B cell (primary cell): ENCODE measurements around the gene MCUB. TPM values are rescaled to one million over a fixed set of nuclear protein-coding genes. Genes with fewer than 3 reads are reported as not detected.

Experiments used
- ATAC-seq: fragments of 200-7000 bp; cut with Tn5 transposase; one replicate; pipeline ENCODE4 v1.10.0; 2021; ENCODE audit warnings: low read depth, mild to moderate bottlenecking, moderate number of reproducible peaks, moderate library complexity
- CTCF ChIA-PET: fragments of 350-600 bp; sonication (Branson Sonifier 250); formaldehyde crosslinking; loops from one replicate; lab custom pipeline; 2021; ENCODE audit warnings: antibody characterized with exemption, inconsistent platforms; lab: Charles Lee
- POLR2A ChIA-PET: fragments of 350-600 bp; sonication (Branson Sonifier 250); formaldehyde crosslinking; loops from one replicate; lab custom pipeline; 2021; ENCODE audit warnings: antibody characterized with exemption; lab: Charles Lee
- DNase-seq: peaks from one replicate; pipeline ENCODE4 v3.0.0; 2013
- H2AFZ ChIP-seq: 2 replicates; pipeline ENCODE4 v1.6.1; 2012; ENCODE audit warnings: mild to moderate bottlenecking, low read depth, low read length; ENCODE audit not compliant: insufficient read depth, poor library complexity, severe bottlenecking
- H3K27ac ChIP-seq, 2 donors: 1 replicate in 1 of 2; 2 replicates in 1 of 2; pipeline ENCODE4 v1.5.1; 2012 to 2013; ENCODE audit warnings: low read length in 2 of 2, mild to moderate bottlenecking in 2 of 2, moderate library complexity in 1 of 2
- H3K27me3 ChIP-seq, 4 experiments: fragments of 200-600 bp in 1 of 4; sonication (generic) in 1 of 4; replicated peaks in 1 of 4; 1 replicate in 2 of 4; 2 replicates in 2 of 4; pipeline versions ENCODE4 v1.6.1 to v1.7.0; 2013 to 2016; ENCODE audit warnings: low read length in 3 of 4, mild to moderate bottlenecking in 2 of 4, mixed read lengths in 1 of 4, moderate library complexity in 1 of 4; ENCODE audit not compliant: insufficient read depth in 4 of 4, control insufficient read depth in 3 of 4; ENCODE audit errors: control extremely low read depth in 1 of 4
- H3K36me3 ChIP-seq, 2 experiments: replicated peaks in 1 of 2; 1 replicate in 1 of 2; 2 replicates in 1 of 2; pipeline versions ENCODE4 v1.6.1 to v1.7.1; 2013; ENCODE audit warnings: low read length in 1 of 2; ENCODE audit not compliant: insufficient read depth in 2 of 2, control insufficient read depth in 1 of 2; ENCODE audit errors: control extremely low read depth in 1 of 2, extremely low read depth in 1 of 2
- H3K4me1 ChIP-seq, 2 donors: fragments of 200-600 bp in 1 of 2; sonication (generic) in 1 of 2; 1 replicate in 1 of 2; 2 replicates in 1 of 2; pipeline versions ENCODE4 v1.5.1 to v1.6.1; 2013 to 2017; ENCODE audit warnings: low read length in 2 of 2; ENCODE audit not compliant: control insufficient read depth in 2 of 2, insufficient read depth in 2 of 2
- H3K4me2 ChIP-seq: replicated peaks from 2 replicates; pipeline ENCODE3; 2012; ENCODE audit warnings: mild to moderate bottlenecking, low read depth, low read length; ENCODE audit not compliant: poor library complexity, severe bottlenecking
- H3K4me3 ChIP-seq, 5 experiments: fragments of 200-600 bp in 1 of 5; sonication (generic) in 1 of 5; 1 replicate in 3 of 5; 2 replicates in 2 of 5; pipeline versions ENCODE4 v1.5.1 to v1.7.0; 2011 to 2016; ENCODE audit warnings: low read length in 4 of 5, mild to moderate bottlenecking in 4 of 5, low read depth in 2 of 5, control low read depth in 1 of 5, moderate library complexity in 1 of 5; ENCODE audit not compliant: insufficient read depth in 1 of 5; ENCODE audit errors: control extremely low read depth in 1 of 5, extremely low read depth in 1 of 5
- H3K79me2 ChIP-seq: fragments of 200-600 bp; sonication (generic); one replicate; pipeline ENCODE4 v1.6.0; 2016; ENCODE audit warnings: low read length; ENCODE audit not compliant: control insufficient read depth, insufficient read depth
- H3K9ac ChIP-seq: fragments of 200-600 bp; sonication (generic); 2 replicates; pipeline ENCODE4 v1.6.1; 2017; ENCODE audit warnings: mild to moderate bottlenecking, low read length, moderate library complexity
- H3K9me3 ChIP-seq, 3 donors: one replicate each; pipeline versions ENCODE4 v1.6.1 to v1.7.1; 2013; ENCODE audit warnings: low read length in 2 of 3; ENCODE audit not compliant: control insufficient read depth in 2 of 3, insufficient read depth in 1 of 3; ENCODE audit errors: control extremely low read depth in 1 of 3
- H4K20me1 ChIP-seq: 2 replicates; pipeline ENCODE4 v1.6.0; 2012; ENCODE audit warnings: mild to moderate bottlenecking, low read length; ENCODE audit not compliant: insufficient read depth, control insufficient read depth, poor library complexity, severe bottlenecking
- H3K27ac Mint-ChIP-seq: one replicate; pipeline ENCODE4 v1.8.0; 2021; ENCODE audit warnings: mixed read lengths
- H3K27me3 Mint-ChIP-seq: one replicate; pipeline ENCODE4 v1.8.0; 2021; ENCODE audit warnings: mixed read lengths
- H3K4me1 Mint-ChIP-seq: one replicate; pipeline ENCODE4 v1.8.0; 2021; ENCODE audit warnings: mixed read lengths
- H3K4me3 Mint-ChIP-seq: one replicate; pipeline ENCODE4 v1.8.0; 2021; ENCODE audit warnings: mixed read lengths
- H3K9me3 Mint-ChIP-seq: one replicate; pipeline ENCODE4 v1.8.0; 2022; ENCODE audit warnings: mixed read lengths; ENCODE audit not compliant: insufficient read depth
- CTCF ChIP-seq: fragments of 200-600 bp; IDR thresholded peaks from one replicate; pipeline ENCODE4 v1.8.0; 2022; ENCODE audit warnings: antibody characterized with exemption, mild to moderate bottlenecking
- EZH2 ChIP-seq: IDR thresholded peaks from 2 replicates; pipeline ENCODE4 v1.6.1; 2012; ENCODE audit warnings: borderline replicate concordance, low read depth, mild to moderate bottlenecking, moderate library complexity, low read length; ENCODE audit not compliant: insufficient read depth, poor library complexity, severe bottlenecking
- WGBS: methylation state at CpG from one replicate; pipeline ENCODE4 v1.1.5; 2013; ENCODE audit warnings: missing lambda C conversion rate; ENCODE audit not compliant: insufficient coverage; 5-methylcytosine and 5-hydroxymethylcytosine counted together
- intact Hi-C: fragments of 100-400 bp; cut with micrococcal nuclease; formaldehyde crosslinking; loops from one replicate; pipeline ENCODE4 v1.10.0; 2022
- polyA plus RNA-seq: library from polyadenylated mRNA; depleted of rRNA; stranded (reverse); fragments of >200 nt; gene quantifications from 2 replicates; pipeline ENCODE4 v1.2.3, GENCODE V29; 2012
- total RNA-seq, 2 donors: library from RNA; stranded (reverse); fragments of 120-200 nt in 1 of 2; gene quantifications; 1 replicate in 1 of 2; 2 replicates in 1 of 2; pipeline versions ENCODE4 v1.2.3 to v1.2.4, GENCODE V29; 2013 to 2022

The MCUB gene
- total and polyA plus RNA-seq, 2 donors (not counting 1 experiment from before 2014, with no cell fraction given) = 59.3 to 114 TPM

GRCh38 chr4:109615742-109616141, 55.7 kb downstream of the MCUB start:
- no peak overlapping the region for H3K4me3 ChIP-seq
- H3K36me3 ChIP-seq = no peaks in the 10 kb centered on the region
- no peak overlapping the region for H2AFZ ChIP-seq
- peaks cover 77% of the 10 kb centered on the region for H3K79me2 ChIP-seq
- no peak overlapping the region for H3K4me3 Mint-ChIP-seq
- peaks cover 8 to 17% of the 10 kb centered on the region in 2 donors for H3K4me1 ChIP-seq
- H3K27me3 ChIP-seq = no peaks in the 10 kb centered on the region
- H3K9me3 Mint-ChIP-seq = peaks cover 7% of the 10 kb centered on the region
- POLR2A ChIA-PET = no interaction called here
- no peak overlapping the region for H3K4me2 ChIP-seq
- H3K27me3 Mint-ChIP-seq = no peaks in the 10 kb centered on the region
- H4K20me1 ChIP-seq = peaks cover 86% of the 10 kb centered on the region
- intact Hi-C loops = loop anchor here (10.0 kb wide), 1 partner anchor 51 kb away; the partner anchor contains the start of gene MCUB
- no CpG with 5 or more reads among the region's 2 CpGs for WGBS
- DNase-seq = no peak
- no peak for ATAC-seq
- CTCF ChIA-PET = no interaction called here
- TF ChIP-seq CTCF = no peak
- no peak for TF ChIP-seq EZH2
- no peak overlapping the region for H3K9ac ChIP-seq
- peaks cover 0 to 7% (median 2%) of the 10 kb centered on the region in 3 donors for H3K9me3 ChIP-seq
- H3K4me1 Mint-ChIP-seq = peaks cover 42% of the 10 kb centered on the region
- no peak overlapping the region for H3K27ac Mint-ChIP-seq
- no peak overlapping the region for H3K27ac ChIP-seq

- Mint-ChIP-seq H3K27ac (no peak overlapping the region), H3K9me3 (peaks cover 4% of the 10 kb centered on the region), H3K4me1 (peaks cover 41% of the 10 kb centered on the region), H3K27me3 (no peaks in the 10 kb centered on the region), H3K4me3 (no peak overlapping the region)
- ATAC-seq = no peak
- POLR2A ChIA-PET = no interaction called here
- H3K9ac ChIP-seq = no peak overlapping the region
- no peak overlapping the region for H2AFZ ChIP-seq
- H3K79me2 ChIP-seq = peaks cover 72% of the 10 kb centered on the region
- H3K27ac ChIP-seq = no peak overlapping the region
- H3K9me3 ChIP-seq = peaks cover 0 to 2% (median under 1%) of the 10 kb centered on the region in 3 donors
- H4K20me1 ChIP-seq = peaks cover 82% of the 10 kb centered on the region
- H3K27me3 ChIP-seq = no peaks in the 10 kb centered on the region
- CTCF ChIA-PET = no interaction called here
- no peak overlapping the region for H3K4me3 ChIP-seq
- no peaks in the 10 kb centered on the region for H3K36me3 ChIP-seq
- H3K4me2 ChIP-seq = no peak overlapping the region
- no CpG with 5 or more reads among the region's 1 CpG for whole genome bisulfite sequencing
- intact Hi-C loops = loop anchor here (10.0 kb wide), 1 partner anchor 51 kb away; the partner anchor contains the start of gene MCUB
- DNase-seq = no peak
- peaks cover 8 to 17% of the 10 kb centered on the region in 2 donors for H3K4me1 ChIP-seq
- TF ChIP-seq CTCF (no peak), EZH2 (no peak)
Measured at GRCh38 chr4:109616243-109616642, 56.2 kb downstream of the MCUB start.
